Uterus (tissue), 4 donors: Measurements from ENCODE around the gene LYRM4. TPM values are rescaled to one million over a fixed set of nuclear protein-coding genes. Genes with fewer than 3 reads are reported as not detected.

Source experiments
- DNase-seq, 2 donors: peaks; one replicate each; pipeline ENCODE4 v3.0.0-alpha.2; 2019 to 2020
- H3K27ac ChIP-seq, 2 donors: fragments of 200-600 bp; sonication (generic); 1 replicate in 1 of 2; 2 replicates in 1 of 2; pipeline ENCODE4 v1.5.1; 2016 to 2018
- H3K27me3 ChIP-seq, 2 donors: fragments of 200-600 bp; sonication (generic); one replicate each; pipeline ENCODE4 v1.5.1; 2018 to 2019; ENCODE audit warnings: control low read depth in 1 of 2
- H3K36me3 ChIP-seq, 2 donors: fragments of 200-600 bp; sonication (generic); one replicate each; pipeline ENCODE4 v1.5.1; 2019; ENCODE audit warnings: control low read depth in 1 of 2
- H3K4me1 ChIP-seq, 2 donors: fragments of 200-600 bp; sonication (generic); one replicate each; pipeline ENCODE4 v1.5.1; 2018 to 2019; ENCODE audit warnings: control low read depth in 1 of 2
- H3K4me3 ChIP-seq, 2 donors: fragments of 200-600 bp; sonication (generic); 1 replicate in 1 of 2; 2 replicates in 1 of 2; pipeline ENCODE4 v1.5.1; 2018 to 2019; ENCODE audit warnings: mild to moderate bottlenecking in 1 of 2
- H3K9me3 ChIP-seq, 2 donors: fragments of 200-600 bp; sonication (generic); one replicate each; pipeline ENCODE4 v1.5.1; 2019; ENCODE audit warnings: control low read depth in 1 of 2
- CTCF ChIP-seq, 4 experiments: fragments of 200-600 bp in 2 of 4; fragments of 450-650 bp in 2 of 4; sonication (generic) in 2 of 4; IDR thresholded peaks; one replicate each; pipeline ENCODE4 v1.5.1; 2016 to 2019; ENCODE audit warnings: antibody characterized with exemption in 4 of 4, mild to moderate bottlenecking in 2 of 4, moderate library complexity in 1 of 4
- POLR2A ChIP-seq, 2 donors: fragments of 450-650 bp; IDR thresholded peaks; one replicate each; pipeline ENCODE4 v1.6.1; 2016; ENCODE audit warnings: antibody characterized with exemption in 2 of 2, mild to moderate bottlenecking in 1 of 2, moderate library complexity in 1 of 2
- intact Hi-C: fragments of 100-400 bp; cut with DNase I; formaldehyde crosslinking; loops from one replicate; pipeline ENCODE4 v1.15.1; 2023; ENCODE audit warnings: low total_unique reads
- total RNA-seq, 4 donors: library from RNA; depleted of rRNA in 3 of 4; stranded (reverse); fragments of >200 nt in 3 of 4; gene quantifications; one replicate each; pipeline versions ENCODE4 v1.1.0 to v1.2.4, GENCODE V29; 2014 to 2023
- donor health status: DM: yes; HTN: yes; CAD: no.

The LYRM4 gene
- total RNA-seq, result 10 to 100 TPM in 2 of 4 donors, 1 to 10 TPM in 2; 3.1 to 33.0 (median 15.7) TPM

- H3K9me3 ChIP-seq, result no peaks in the 10 kb centered on the region
- H3K4me1 ChIP-seq, result peaks cover 0 to 8% of the 10 kb centered on the region in 2 donors
- H3K36me3 ChIP-seq, result no peaks in the 10 kb centered on the region
- H3K27me3 ChIP-seq, result no peaks in the 10 kb centered on the region
- H3K4me3 ChIP-seq, result peak within 1 kb of the TSS; percentile 73 to 80
- TF ChIP-seq CTCF (IDR thresholded peaks at IDR 0.05), result peak in 2 of 4 experiments; percentile 13 to 15
- TF ChIP-seq POLR2A (IDR thresholded peaks at IDR 0.05), result peak in 1 of 2 donors; percentile 45
- peak; percentile 82 to 90 for DNase-seq
- H3K27ac ChIP-seq, result peak within 1 kb of the TSS; percentile 96 to 97
- intact Hi-C loops, result no loop called here
Measured at GRCh38 chr6:5260661-5261544, at the start of gene LYRM4, which contains the start of gene FARS2. Gene LYRM4 (minus strand): TSS chr6:5260950. CDS start chr6:5260733, 217 bp downstream. Gene FARS2 (plus strand): TSS chr6:5261513.

- no peaks in the 10 kb centered on the region for H3K4me1 ChIP-seq
- H3K4me3 ChIP-seq, result no peak overlapping the region
- H3K36me3 ChIP-seq, result no peaks in the 10 kb centered on the region
- TF ChIP-seq POLR2A (IDR thresholded peaks at IDR 0.05), result no peak
- no peak for TF ChIP-seq CTCF (IDR thresholded peaks at IDR 0.05)
- DNase-seq, result no peak
- intact Hi-C loops, result no loop called here
- H3K27ac ChIP-seq, result no peak overlapping the region
- no peaks in the 10 kb centered on the region for H3K27me3 ChIP-seq
- H3K9me3 ChIP-seq, result no peaks in the 10 kb centered on the region
Measured at GRCh38 chr6:5308066-5308465, 47.3 kb upstream of the LYRM4 start.

GRCh38 chr6:5307058-5307457, 46.3 kb upstream of the LYRM4 start:
- Histone ChIP-seq H3K4me3 (no peak overlapping the region), H3K9me3 (no peaks in the 10 kb centered on the region), H3K27me3 (no peaks in the 10 kb centered on the region), H3K4me1 (no peaks in the 10 kb centered on the region), H3K27ac (no peak overlapping the region), H3K36me3 (no peaks in the 10 kb centered on the region)
- no peak for TF ChIP-seq CTCF (IDR thresholded peaks at IDR 0.05)
- TF ChIP-seq POLR2A (IDR thresholded peaks at IDR 0.05), result no peak
- no peak for DNase-seq
- intact Hi-C loops, result no loop called here

- intact Hi-C loops, result no loop called here
Measured at GRCh38 chr6:5305968-5306626, 45.3 kb upstream of the LYRM4 start.

More at GRCh38 chr6:5305968-5306626, 45.3 kb upstream of the LYRM4 start:
- no peak for TF ChIP-seq POLR2A (IDR thresholded peaks at IDR 0.05)
- no peak for TF ChIP-seq CTCF (IDR thresholded peaks at IDR 0.05)
- Histone ChIP-seq H3K36me3 (no peaks in the 10 kb centered on the region), H3K4me1 (no peaks in the 10 kb centered on the region), H3K4me3 (no peak overlapping the region), H3K27me3 (no peaks in the 10 kb centered on the region), H3K9me3 (no peaks in the 10 kb centered on the region), H3K27ac (no peak overlapping the region)
- DNase-seq, result no peak
